OCI-LY7 (cell line): ENCODE data around the gene ALS2CL. TPM values are rescaled to one million over a fixed set of nuclear protein-coding genes. Genes with fewer than 3 reads are reported as not detected.

ENCODE experiments used
- BruUV-seq: library from RNA; stranded (reverse); fragments of 400-500 nt; replicated peaks from 2 replicates; lab custom pipeline; 2021; lab: Mats Ljungman, UMichigan
- CTCF ChIA-PET: fragments of 300-600 bp; sonication (Branson Sonifier 250); formaldehyde crosslinking; loops from one replicate; lab custom pipeline; 2022; ENCODE audit warnings: antibody characterized with exemption; ENCODE audit not compliant: unreplicated experiment; lab: Charles Lee
- POLR2A ChIA-PET: fragments of 300-600 bp; sonication (Branson Sonifier 250); formaldehyde crosslinking; loops from one replicate; lab custom pipeline; 2022; ENCODE audit warnings: antibody characterized with exemption; lab: Charles Lee
- DNase-seq: peaks from one replicate; pipeline ENCODE4 v3.0.0-alpha.2; 2015; ENCODE audit warnings: low spot score
- H2AFZ ChIP-seq: fragments of 200-600 bp; sonication (generic), shearing (Covaris generic); 2 replicates; pipeline ENCODE4 v1.6.1; 2014; ENCODE audit warnings: mild to moderate bottlenecking, antibody characterized with exemption, low read length, moderate library complexity
- H3K27ac ChIP-seq: fragments of 200-600 bp; sonication (generic); 2 replicates; pipeline ENCODE4 v1.5.1; 2014; ENCODE audit warnings: mixed run types, low read depth, mild to moderate bottlenecking, moderate library complexity, low read length, inconsistent platforms; ENCODE audit not compliant: poor library complexity, severe bottlenecking
- H3K36me3 ChIP-seq: fragments of 200-600 bp; sonication (generic); 2 replicates; pipeline ENCODE4 v1.6.1; 2014; ENCODE audit warnings: mild to moderate bottlenecking, antibody characterized with exemption, low read length, moderate library complexity, mixed read lengths; ENCODE audit not compliant: insufficient read depth
- H3K4me1 ChIP-seq: fragments of 200-600 bp; sonication (generic); 2 replicates; pipeline ENCODE4 v1.5.1; 2014; ENCODE audit warnings: mild to moderate bottlenecking, low read length; ENCODE audit not compliant: insufficient read depth, poor library complexity, severe bottlenecking
- H3K4me2 ChIP-seq: fragments of 200-600 bp; sonication (generic); 2 replicates; pipeline ENCODE4 v1.6.1; 2014; ENCODE audit warnings: mild to moderate bottlenecking, low read length
- H3K4me3 ChIP-seq: fragments of 200-600 bp; sonication (generic); 2 replicates; pipeline ENCODE4 v1.5.1; 2014; ENCODE audit warnings: mild to moderate bottlenecking, low read depth, low read length; ENCODE audit not compliant: poor library complexity, severe bottlenecking
- H3K79me2 ChIP-seq: fragments of 200-600 bp; sonication (generic); 2 replicates; pipeline ENCODE4 v1.6.1; 2016; ENCODE audit warnings: low read depth, mild to moderate bottlenecking, low read length, moderate library complexity, mixed read lengths; ENCODE audit not compliant: insufficient read depth
- H3K9me2 ChIP-seq: fragments of 200-600 bp; sonication (generic); 2 replicates; pipeline ENCODE4 v1.6.1; 2016; ENCODE audit warnings: mild to moderate bottlenecking, low read length, mixed read lengths; ENCODE audit not compliant: insufficient read depth
- H3K9me3 ChIP-seq: fragments of 200-600 bp; sonication (generic); 2 replicates; pipeline ENCODE4 v1.6.1; 2014; ENCODE audit warnings: mild to moderate bottlenecking, mixed run types, low read length, mixed read lengths
- H4K20me1 ChIP-seq: fragments of 200-600 bp; sonication (generic); 2 replicates; pipeline ENCODE4 v1.6.1; 2014; ENCODE audit warnings: mild to moderate bottlenecking, antibody characterized with exemption, low read length, moderate library complexity, mixed read lengths; ENCODE audit not compliant: insufficient read depth
- CTCF ChIP-seq: fragments of 200-600 bp; sonication (generic); conservative IDR thresholded peaks from 2 replicates; pipeline ENCODE4 v1.5.1; 2014; ENCODE audit warnings: mild to moderate bottlenecking, antibody characterized with exemption, low read length, moderate library complexity, mixed read lengths
- EZH2phosphoT487 ChIP-seq: fragments of 200-600 bp; sonication (generic); IDR thresholded peaks from 2 replicates; pipeline ENCODE4 v1.6.1; 2018; ENCODE audit warnings: low read depth, borderline replicate concordance, mild to moderate bottlenecking, mixed run types, antibody characterized with exemption, low read length, moderate library complexity, mixed read lengths
- intact Hi-C: fragments of 100-400 bp; cut with micrococcal nuclease; formaldehyde crosslinking; loops from one replicate; pipeline ENCODE4 v1.10.0; 2022; ENCODE audit not compliant: unreplicated experiment
- total RNA-seq, 2 experiments: library from RNA; depleted of rRNA in 1 of 2; stranded (reverse); fragments of >200 nt in 1 of 2; shearing (Covaris generic) in 1 of 2; gene quantifications; 2 replicates each; pipeline ENCODE4 v1.2.3, GENCODE V29; 2014 to 2022

Gene ALS2CL
- total RNA-seq, 2 experiments from 2014 or later: 0.28 TPM; not detected in 1

- Histone ChIP-seq H4K20me1 (no peaks in the 10 kb centered on the region), H3K4me1 (no peaks in the 10 kb centered on the region), H2AFZ (no peak overlapping the region), H3K9me2 (no peaks in the 10 kb centered on the region), H3K79me2 (no peaks in the 10 kb centered on the region), H3K4me3 (no peak overlapping the region), H3K4me2 (no peak overlapping the region), H3K9me3 (no peaks in the 10 kb centered on the region), H3K27ac (no peak overlapping the region), H3K36me3 (no peaks in the 10 kb centered on the region)
- ChIA-PET POLR2A (no interaction called here), CTCF (no interaction called here)
- intact Hi-C loops: no loop called here
- no TSS peak for BruUV-seq
- no peak for TF ChIP-seq EZH2phosphoT487
- DNase-seq: no peak
Observed at GRCh38 chr3:46675426-46675825, 18.1 kb downstream of the ALS2CL start.

- no peaks in the 10 kb centered on the region for H3K4me1 ChIP-seq
- BruUV-seq: no TSS peak
- H3K36me3 ChIP-seq: no peaks in the 10 kb centered on the region
- no peaks in the 10 kb centered on the region for H3K9me2 ChIP-seq
- H3K9me3 ChIP-seq: no peaks in the 10 kb centered on the region
- intact Hi-C loops: no loop called here
- no peak overlapping the region for H3K27ac ChIP-seq
- H4K20me1 ChIP-seq: no peaks in the 10 kb centered on the region
- DNase-seq: peak; percentile 24
- H3K4me3 ChIP-seq: no peak overlapping the region
- ChIA-PET CTCF (no interaction called here), POLR2A (interaction anchor here (0.6 kb wide), 2 partner anchors 533 to 1020 kb away, joined by 3 to 4 read pairs; no protein-coding TSS in a partner anchor)
- H3K79me2 ChIP-seq: no peaks in the 10 kb centered on the region
- no peak for TF ChIP-seq EZH2phosphoT487
- TF ChIP-seq CTCF: peak; percentile 60
- no peak overlapping the region for H3K4me2 ChIP-seq
- H2AFZ ChIP-seq: no peak overlapping the region
Observed at GRCh38 chr3:46674031-46674845, 19.2 kb downstream of the ALS2CL start.

GRCh38 chr3:46673151-46674030 is 20.1 kb downstream of the ALS2CL start:
- no peak for DNase-seq
- H4K20me1 ChIP-seq: no peaks in the 10 kb centered on the region
- H3K4me2 ChIP-seq: no peak overlapping the region
- H3K4me3 ChIP-seq: no peak overlapping the region
- no peaks in the 10 kb centered on the region for H3K36me3 ChIP-seq
- no peaks in the 10 kb centered on the region for H3K79me2 ChIP-seq
- TF ChIP-seq EZH2phosphoT487 (no peak), CTCF (no peak)
- no TSS peak for BruUV-seq
- intact Hi-C loops: no loop called here
- no peaks in the 10 kb centered on the region for H3K9me2 ChIP-seq
- H3K27ac ChIP-seq: no peak overlapping the region
- no peak overlapping the region for H2AFZ ChIP-seq
- CTCF ChIA-PET: no interaction called here
- H3K9me3 ChIP-seq: no peaks in the 10 kb centered on the region
- H3K4me1 ChIP-seq: no peaks in the 10 kb centered on the region
- POLR2A ChIA-PET: no interaction called here
